Activated T-helper 17 cell treated with anti-CD3 and anti-CD28 coated beads, Interleukin-2, amount 50 U/mL, for 72 hours (primary cell): ENCODE measurements around the gene ANXA2. TPM values are rescaled to one million over a fixed set of nuclear protein-coding genes. Genes with fewer than 3 reads are reported as not detected.
"Not testable (repeated sequence)": the region's sequence is repeated elsewhere in the genome, so short reads cannot be mapped to it uniquely, and the experiment has no call there.

Experiments
- ATAC-seq: fragments of 150-1000 bp; cut with Tn5 transposase; replicated peaks from 2 replicates; pipeline ENCODE4 v1.10.0; 2021; ENCODE audit warnings: mild to moderate bottlenecking, moderate library complexity
- H3K27ac Mint-ChIP-seq: one replicate; pipeline ENCODE4 v1.8.0; 2022; ENCODE audit warnings: mixed read lengths
- H3K27me3 Mint-ChIP-seq: one replicate; pipeline ENCODE4 v1.8.0; 2022; ENCODE audit warnings: mixed read lengths
- H3K36me3 Mint-ChIP-seq: one replicate; pipeline ENCODE4 v1.8.0; 2022; ENCODE audit warnings: low read depth, mild to moderate bottlenecking, mixed read lengths
- H3K4me1 Mint-ChIP-seq: one replicate; pipeline ENCODE4 v1.8.0; 2022; ENCODE audit warnings: mixed read lengths
- H3K4me3 Mint-ChIP-seq: one replicate; pipeline ENCODE4 v1.8.0; 2022; ENCODE audit warnings: mild to moderate bottlenecking, mixed read lengths
- H3K9me3 Mint-ChIP-seq: one replicate; pipeline ENCODE4 v1.8.0; 2022; ENCODE audit warnings: mixed read lengths
- total RNA-seq, 2 donors: library from RNA; stranded (reverse); gene quantifications; one replicate each; pipeline ENCODE4 v1.2.3, GENCODE V29; 2022

Gene ANXA2
- total RNA-seq, 2 donors from 2014 or later, result 120 to 420 TPM

- H3K36me3 Mint-ChIP-seq, result peaks cover 18% of the 10 kb centered on the region
- no peak overlapping the region for H3K27ac Mint-ChIP-seq
- no peaks in the 10 kb centered on the region for H3K9me3 Mint-ChIP-seq
- H3K27me3 Mint-ChIP-seq, result no peaks in the 10 kb centered on the region
- no peak for ATAC-seq
- H3K4me1 Mint-ChIP-seq, result no peaks in the 10 kb centered on the region
- no peak overlapping the region for H3K4me3 Mint-ChIP-seq
Observed at GRCh38 chr15:60418096-60418495, 20.3 kb upstream of the ANXA2 start.

DNA sequence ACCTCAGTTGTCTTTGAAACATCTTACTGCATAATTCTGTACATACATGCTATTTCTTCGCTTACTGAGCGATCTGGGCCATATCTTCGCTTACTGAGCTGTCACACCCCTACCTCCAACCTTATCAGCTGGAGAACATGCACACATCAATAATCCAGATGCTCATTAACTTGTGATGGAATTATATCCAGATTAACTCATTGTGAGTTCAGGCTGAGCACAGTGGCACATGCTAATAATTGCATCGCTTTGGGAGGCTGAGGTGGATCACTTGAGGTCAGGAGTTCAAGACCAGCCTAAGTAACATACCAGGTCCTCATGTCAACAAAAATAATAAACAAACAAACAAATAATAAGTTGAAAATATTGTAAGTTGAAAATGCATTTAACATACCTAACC lies 19.3 kb upstream of the ANXA2 start:
- no peak overlapping the region for H3K27ac Mint-ChIP-seq
- no peak overlapping the region for H3K4me3 Mint-ChIP-seq
- no peaks in the 10 kb centered on the region for H3K9me3 Mint-ChIP-seq
- no peaks in the 10 kb centered on the region for H3K4me1 Mint-ChIP-seq
- no peaks in the 10 kb centered on the region for H3K27me3 Mint-ChIP-seq
- ATAC-seq, result no peak
- H3K36me3 Mint-ChIP-seq, result peaks cover 9% of the 10 kb centered on the region

- H3K27ac Mint-ChIP-seq, result no peak overlapping the region
- no peaks in the 10 kb centered on the region for H3K27me3 Mint-ChIP-seq
- H3K4me1 Mint-ChIP-seq, result no peaks in the 10 kb centered on the region
- H3K9me3 Mint-ChIP-seq, result no peaks in the 10 kb centered on the region
- no peak overlapping the region for H3K4me3 Mint-ChIP-seq
- H3K36me3 Mint-ChIP-seq, result peaks cover 7% of the 10 kb centered on the region
- no peak for ATAC-seq
Observed at GRCh38 chr15:60416484-60416883, 18.7 kb upstream of the ANXA2 start.

DNA sequence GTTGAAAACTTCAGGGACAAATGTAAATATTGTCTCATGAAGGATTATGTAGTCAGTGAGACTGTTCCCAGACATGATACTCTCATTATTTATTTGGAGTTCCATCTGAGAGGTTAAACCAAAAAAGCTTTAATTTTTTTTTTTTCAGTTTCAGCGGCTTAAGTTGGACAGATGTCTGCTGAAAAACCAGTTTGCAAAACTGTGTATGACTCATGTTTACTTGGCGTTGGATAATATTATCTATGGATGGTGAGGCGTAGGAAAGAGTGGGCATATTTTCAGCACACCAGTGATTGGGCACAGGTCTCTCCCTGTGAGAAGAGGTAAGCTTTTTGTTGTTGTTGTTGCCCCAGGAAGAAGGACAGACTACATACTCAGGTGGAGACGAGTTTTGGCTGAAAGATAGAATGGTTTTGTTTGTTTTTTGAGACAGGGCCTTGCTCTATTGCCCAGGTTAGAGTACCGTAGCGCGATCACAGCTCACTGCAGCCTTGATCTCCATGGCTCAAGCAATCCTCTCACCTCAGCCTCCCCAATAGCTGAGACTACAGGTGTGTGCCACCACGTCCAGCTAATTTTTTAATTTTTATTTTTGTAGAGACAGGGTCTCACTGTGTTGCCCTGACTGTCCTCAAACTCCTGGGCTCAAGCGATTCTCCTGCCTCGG lies 16.4 kb upstream of the ANXA2 start:
- no peaks in the 10 kb centered on the region for H3K4me1 Mint-ChIP-seq
- no peaks in the 10 kb centered on the region for H3K36me3 Mint-ChIP-seq
- H3K27ac Mint-ChIP-seq, result peak overlapping the region; percentile 6
- no peak overlapping the region for H3K4me3 Mint-ChIP-seq
- no peak for ATAC-seq
- H3K27me3 Mint-ChIP-seq, result no peaks in the 10 kb centered on the region
- H3K9me3 Mint-ChIP-seq, result no peaks in the 10 kb centered on the region

DNA sequence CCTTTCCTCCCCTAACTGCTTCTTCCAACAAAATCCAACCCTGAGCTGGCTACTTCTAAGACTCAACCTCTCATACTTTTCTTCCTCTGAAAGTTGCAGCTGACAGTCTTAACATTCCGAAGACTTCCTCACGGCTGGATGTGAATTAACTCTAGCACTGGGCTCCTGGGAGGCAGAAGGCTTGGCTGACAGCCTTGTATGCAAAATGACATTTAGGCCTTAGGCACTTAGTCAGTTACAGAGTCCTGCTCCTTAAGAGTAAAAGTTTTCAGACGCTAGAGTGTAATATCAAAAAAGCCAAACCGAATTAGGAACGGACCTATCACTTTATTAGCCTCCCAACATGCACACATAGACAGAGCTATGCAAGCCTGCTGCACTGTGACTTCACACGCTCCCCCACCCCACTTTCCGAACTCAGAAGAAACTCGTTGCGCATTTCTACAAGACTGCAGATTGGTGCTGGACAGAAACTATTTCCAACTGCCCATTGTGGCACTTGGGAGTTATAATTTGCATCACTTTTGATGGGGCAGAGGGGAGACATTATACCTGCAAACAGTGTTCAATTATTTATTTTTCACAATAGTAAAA lies 15.5 kb upstream of the ANXA2 start:
- H3K4me3 Mint-ChIP-seq, result no peak overlapping the region
- H3K36me3 Mint-ChIP-seq, result no peaks in the 10 kb centered on the region
- ATAC-seq, result no peak
- H3K9me3 Mint-ChIP-seq, result no peaks in the 10 kb centered on the region
- peaks cover 5% of the 10 kb centered on the region for H3K4me1 Mint-ChIP-seq
- H3K27ac Mint-ChIP-seq, result no peak overlapping the region
- no peaks in the 10 kb centered on the region for H3K27me3 Mint-ChIP-seq

- not testable (repeated sequence) for ATAC-seq, H3K36me3 Mint-ChIP-seq, H3K27me3 Mint-ChIP-seq, H3K9me3 Mint-ChIP-seq, H3K4me1 Mint-ChIP-seq, H3K4me3 Mint-ChIP-seq, H3K27ac Mint-ChIP-seq
Observed at GRCh38 chr15:60412807-60413206, 15.0 kb upstream of the ANXA2 start.

- H3K4me3 Mint-ChIP-seq, result no peak overlapping the region
- H3K4me1 Mint-ChIP-seq, result peaks cover 6% of the 10 kb centered on the region
- H3K9me3 Mint-ChIP-seq, result no peaks in the 10 kb centered on the region
- ATAC-seq, result no peak
- H3K27ac Mint-ChIP-seq, result no peak overlapping the region
- H3K27me3 Mint-ChIP-seq, result no peaks in the 10 kb centered on the region
- no peaks in the 10 kb centered on the region for H3K36me3 Mint-ChIP-seq
Observed at GRCh38 chr15:60411774-60412425, 14.1 kb upstream of the ANXA2 start.

DNA sequence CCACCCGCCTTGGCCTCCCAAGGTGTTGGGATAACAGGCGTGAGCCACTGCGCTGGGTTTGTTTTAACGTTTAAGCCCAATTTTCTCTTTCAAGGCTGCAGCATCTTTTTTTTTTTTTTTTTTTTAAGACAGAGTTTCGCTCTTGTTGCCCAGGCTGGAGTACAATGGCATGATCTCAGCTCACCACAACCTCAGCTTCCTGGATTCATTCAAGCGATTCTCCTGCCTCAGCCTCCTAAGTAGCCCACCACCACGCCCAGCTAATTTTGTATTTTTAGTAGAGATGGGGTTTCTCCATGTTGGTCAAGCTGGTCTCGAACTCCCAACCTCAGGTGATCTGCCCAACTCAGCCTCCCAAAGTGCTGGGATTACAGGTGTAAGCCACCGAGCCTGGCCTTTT lies 12.6 kb upstream of the ANXA2 start:
- ATAC-seq, H3K27me3 Mint-ChIP-seq, H3K36me3 Mint-ChIP-seq, H3K4me3 Mint-ChIP-seq, H3K4me1 Mint-ChIP-seq, H3K9me3 Mint-ChIP-seq, H3K27ac Mint-ChIP-seq: not testable (repeated sequence)

GRCh38 chr15:60408463-60408981 lies 10.7 kb upstream of the ANXA2 start:
- Mint-ChIP-seq H3K4me3 (no peak overlapping the region), H3K27ac (peak overlapping the region; percentile 28)

GRCh38 chr15:60407415-60407805 lies 9.6 kb upstream of the ANXA2 start:
- peak; percentile 51 for ATAC-seq
- peaks cover 6% of the 10 kb centered on the region for H3K4me1 Mint-ChIP-seq
- no peaks in the 10 kb centered on the region for H3K36me3 Mint-ChIP-seq
- H3K27me3 Mint-ChIP-seq, result no peaks in the 10 kb centered on the region
- peak overlapping the region; percentile 18 for H3K27ac Mint-ChIP-seq
- H3K9me3 Mint-ChIP-seq, result no peaks in the 10 kb centered on the region
- H3K4me3 Mint-ChIP-seq, result no peak overlapping the region

More at GRCh38 chr15:60408463-60408981, 10.7 kb upstream of the ANXA2 start:
- ATAC-seq, result peak; percentile 81
- H3K27me3 Mint-ChIP-seq, result no peaks in the 10 kb centered on the region
- peaks cover 6% of the 10 kb centered on the region for H3K4me1 Mint-ChIP-seq
- no peaks in the 10 kb centered on the region for H3K9me3 Mint-ChIP-seq
- H3K36me3 Mint-ChIP-seq, result no peaks in the 10 kb centered on the region

GRCh38 chr15:60406513-60407414 lies 9.0 kb upstream of the ANXA2 start:
- no peaks in the 10 kb centered on the region for H3K36me3 Mint-ChIP-seq
- peaks cover 6% of the 10 kb centered on the region for H3K4me1 Mint-ChIP-seq
- peak overlapping the region; percentile 18 for H3K27ac Mint-ChIP-seq
- H3K9me3 Mint-ChIP-seq, result no peaks in the 10 kb centered on the region
- H3K4me3 Mint-ChIP-seq, result no peak overlapping the region
- ATAC-seq, result no peak
- no peaks in the 10 kb centered on the region for H3K27me3 Mint-ChIP-seq

DNA sequence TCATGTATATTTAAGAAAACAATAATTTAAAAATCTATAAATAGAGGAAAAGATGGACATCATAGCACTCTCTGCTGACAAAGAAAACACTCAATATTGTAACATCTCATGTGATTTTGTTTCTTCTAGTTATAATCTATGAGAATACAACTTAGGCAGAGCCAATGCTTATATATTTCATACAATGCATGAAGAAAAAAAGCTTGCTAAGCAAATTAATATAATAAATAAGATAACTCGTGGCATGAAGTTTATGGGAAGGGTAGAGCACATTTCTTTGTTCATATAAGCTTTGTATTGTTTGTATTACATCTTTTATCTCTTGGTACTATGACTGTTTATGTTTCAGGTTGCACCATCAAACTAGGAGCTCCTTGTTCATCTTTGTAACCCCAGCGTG lies 7.6 kb upstream of the ANXA2 start:
- H3K36me3 Mint-ChIP-seq, result no peaks in the 10 kb centered on the region
- H3K27me3 Mint-ChIP-seq, result no peaks in the 10 kb centered on the region
- ATAC-seq, result no peak
- no peaks in the 10 kb centered on the region for H3K9me3 Mint-ChIP-seq
- no peak overlapping the region for H3K27ac Mint-ChIP-seq
- H3K4me3 Mint-ChIP-seq, result no peak overlapping the region
- H3K4me1 Mint-ChIP-seq, result peaks cover 6% of the 10 kb centered on the region

GRCh38 chr15:60404351-60404750 lies 6.6 kb upstream of the ANXA2 start:
- not testable (repeated sequence) for ATAC-seq, H3K4me1 Mint-ChIP-seq, H3K36me3 Mint-ChIP-seq, H3K4me3 Mint-ChIP-seq, H3K9me3 Mint-ChIP-seq, H3K27me3 Mint-ChIP-seq, H3K27ac Mint-ChIP-seq

- Mint-ChIP-seq H3K4me1 (peaks cover 18% of the 10 kb centered on the region), H3K27ac (no peak overlapping the region), H3K27me3 (no peaks in the 10 kb centered on the region), H3K9me3 (no peaks in the 10 kb centered on the region), H3K4me3 (no peak overlapping the region), H3K36me3 (peaks cover 14% of the 10 kb centered on the region)
- ATAC-seq, result no peak
Observed at GRCh38 chr15:60400944-60401343, 3.2 kb upstream of the ANXA2 start.
